IMR-90 (cell line): ENCODE measurements around the gene NHLH2. TPM values are rescaled to one million over a fixed set of nuclear protein-coding genes. Genes with fewer than 3 reads are reported as not detected.

Experiments used
- ATAC-seq: fragments of 200-7000 bp; cut with Tn5 transposase; 2 replicates; pipeline ENCODE4 v1.9.1; 2020; ENCODE audit warnings: low read depth, mild to moderate bottlenecking, moderate library complexity
- BruUV-seq: library from RNA; stranded (reverse); fragments of 400-500 nt; replicated peaks from 2 replicates; lab custom pipeline; 2021; lab: Mats Ljungman, UMichigan
- CTCF ChIA-PET: fragments of 300-600 bp; formaldehyde crosslinking; extraction: SDS; loops from one replicate; lab custom pipeline; 2021; ENCODE audit warnings: antibody characterized with exemption; lab: Yijun Ruan, JAX
- POLR2A ChIA-PET: fragments of 300-600 bp; sonication (Branson Sonifier 250); formaldehyde crosslinking; loops from one replicate; lab custom pipeline; 2022; ENCODE audit warnings: antibody characterized with exemption; ENCODE audit not compliant: unreplicated experiment; lab: Charles Lee
- DNase-seq: peaks from one replicate; pipeline ENCODE4 v3.0.0; 2013
- H2AFZ ChIP-seq: replicated peaks from 2 replicates; pipeline ENCODE3; 2013; ENCODE audit warnings: low read length, mild to moderate bottlenecking; ENCODE audit not compliant: poor library complexity
- H2AK5ac ChIP-seq: 2 replicates; pipeline ENCODE4 v1.6.1; 2013; ENCODE audit warnings: low read depth, low read length, inconsistent platforms
- H2AK9ac ChIP-seq: replicated peaks from 2 replicates; pipeline ENCODE3; 2013; ENCODE audit warnings: mild to moderate bottlenecking, low read depth, low read length, moderate library complexity; ENCODE audit not compliant: poor library complexity
- H2BK120ac ChIP-seq: 2 replicates; pipeline ENCODE4 v1.6.1; 2013; ENCODE audit warnings: low read depth, low read length, inconsistent platforms
- H2BK15ac ChIP-seq: 3 replicates; pipeline ENCODE4 v1.6.1; 2013; ENCODE audit warnings: low read depth, low read length, inconsistent platforms
- H2BK20ac ChIP-seq: 2 replicates; pipeline ENCODE4 v1.6.1; 2013; ENCODE audit warnings: low read depth, mild to moderate bottlenecking, inconsistent platforms, low read length, moderate library complexity
- H2BK5ac ChIP-seq: 2 replicates; pipeline ENCODE4 v1.6.1; 2013; ENCODE audit warnings: mild to moderate bottlenecking, low read depth, low read length, inconsistent platforms; ENCODE audit not compliant: poor library complexity, severe bottlenecking
- H3K14ac ChIP-seq: replicated peaks from 2 replicates; pipeline ENCODE4 v1.6.1; 2013; ENCODE audit warnings: low read depth, low read length, inconsistent platforms
- H3K18ac ChIP-seq: 2 replicates; pipeline ENCODE4 v1.6.1; 2013; ENCODE audit warnings: low read depth, low read length, control low read depth
- H3K23ac ChIP-seq: 2 replicates; pipeline ENCODE4 v1.6.1; 2013; ENCODE audit warnings: low read depth, low read length, inconsistent platforms
- H3K27ac ChIP-seq: 2 replicates; pipeline ENCODE4 v1.5.1; 2013; ENCODE audit warnings: mild to moderate bottlenecking, control low read depth, low read length; ENCODE audit not compliant: insufficient read depth
- H3K27me3 ChIP-seq: 2 replicates; pipeline ENCODE4 v1.6.1; 2013; ENCODE audit warnings: low read length; ENCODE audit not compliant: control insufficient read depth, insufficient read depth
- H3K36me3 ChIP-seq: 2 replicates; pipeline ENCODE4 v1.6.1; 2013; ENCODE audit warnings: low read length, mixed read lengths; ENCODE audit not compliant: control insufficient read depth, insufficient read depth
- H3K4ac ChIP-seq: 2 replicates; pipeline ENCODE4 v1.6.1; 2013; ENCODE audit warnings: low read depth, low read length, inconsistent platforms
- H3K4me1 ChIP-seq: 2 replicates; pipeline ENCODE4 v1.6.1; 2013; ENCODE audit warnings: low read length, mixed read lengths; ENCODE audit not compliant: control insufficient read depth, insufficient read depth
- H3K4me2 ChIP-seq: 2 replicates; pipeline ENCODE4 v1.6.1; 2013; ENCODE audit warnings: low read depth, mild to moderate bottlenecking, control low read depth, low read length, moderate library complexity
- H3K4me3 ChIP-seq: 2 replicates; pipeline ENCODE4 v1.5.1; 2013; ENCODE audit warnings: low read depth, mild to moderate bottlenecking, control low read depth, low read length, moderate library complexity; ENCODE audit not compliant: insufficient read depth
- H3K56ac ChIP-seq: 2 replicates; pipeline ENCODE4 v1.6.1; 2013; ENCODE audit warnings: low read length, inconsistent platforms; ENCODE audit not compliant: insufficient read depth; ENCODE audit errors: extremely low read depth
- H3K79me1 ChIP-seq, 2 experiments: 2 replicates each; pipeline ENCODE4 v1.6.1; 2013; ENCODE audit warnings: low read length in 2 of 2, inconsistent platforms in 1 of 2, low read depth in 1 of 2
- H3K9ac ChIP-seq: 2 replicates; pipeline ENCODE4 v1.6.1; 2013; ENCODE audit warnings: low read depth, low read length, control low read depth
- H3K9me1 ChIP-seq: 2 replicates; pipeline ENCODE4 v1.6.1; 2013; ENCODE audit warnings: low read length, inconsistent platforms; ENCODE audit not compliant: insufficient read depth
- H3K9me3 ChIP-seq: 2 replicates; pipeline ENCODE4 v1.6.1; 2013; ENCODE audit warnings: low read length; ENCODE audit not compliant: control insufficient read depth, insufficient read depth
- H4K20me1 ChIP-seq: 2 replicates; pipeline ENCODE4 v1.6.1; 2013; ENCODE audit warnings: low read length, inconsistent platforms; ENCODE audit not compliant: insufficient read depth
- H4K5ac ChIP-seq: 2 replicates; pipeline ENCODE4 v1.6.1; 2013; ENCODE audit warnings: mild to moderate bottlenecking, low read depth, low read length, control low read depth
- H4K8ac ChIP-seq, 2 experiments: 2 replicates each; pipeline ENCODE4 v1.6.1; 2013; ENCODE audit warnings: low read depth in 2 of 2, low read length in 2 of 2, control low read depth in 1 of 2, inconsistent platforms in 1 of 2
- H4K91ac ChIP-seq: 2 replicates; pipeline ENCODE4 v1.6.1; 2013; ENCODE audit warnings: low read depth, low read length, inconsistent platforms; ENCODE audit not compliant: insufficient read depth
- CHD1 ChIP-seq: IDR thresholded peaks from 2 replicates; pipeline ENCODE4 v1.6.1; 2012; ENCODE audit warnings: low read depth, low read length, improper control_type of control experiment
- FOS ChIP-seq: fragments of 150-350 bp; IDR thresholded peaks from 2 replicates; pipeline ENCODE4 v1.6.1; 2016; ENCODE audit warnings: low read depth, low read length
- MAZ ChIP-seq: IDR thresholded peaks from 2 replicates; pipeline ENCODE4 v1.6.1; 2012; ENCODE audit warnings: low read depth, mild to moderate bottlenecking, low read length, improper control_type of control experiment, moderate library complexity, borderline replicate concordance
- NFE2L2 ChIP-seq: fragments of 150-350 bp; IDR thresholded peaks from 2 replicates; pipeline ENCODE4 v1.6.1; 2016; ENCODE audit warnings: low read depth, mild to moderate bottlenecking, low read length
- POLR2A ChIP-seq: IDR thresholded peaks from 2 replicates; pipeline ENCODE4 v1.6.1; 2012; ENCODE audit warnings: mild to moderate bottlenecking, low read depth, low read length
- RFX5 ChIP-seq: IDR thresholded peaks from 2 replicates; pipeline ENCODE4 v1.8.0; 2012; ENCODE audit warnings: low read depth, mild to moderate bottlenecking, low read length, moderate library complexity
- SMC3 ChIP-seq: fragments of 150-350 bp; IDR thresholded peaks from 2 replicates; pipeline ENCODE4 v1.6.1; 2016; ENCODE audit warnings: low read depth, mild to moderate bottlenecking, antibody characterized with exemption, low read length, moderate library complexity
- WGBS, 2 experiments: methylation state at CpG; one replicate each; pipeline versions ENCODE4 v1.1.5 to v1.1.7; 2013; ENCODE audit warnings: missing lambda C conversion rate in 2 of 2; ENCODE audit not compliant: insufficient read length in 1 of 2; ENCODE audit errors: extremely low coverage in 2 of 2; 5-methylcytosine and 5-hydroxymethylcytosine counted together
- dilution Hi-C: fragments of 300-500 bp; cut with HindIII; formaldehyde crosslinking; loops from one replicate; pipeline ENCODE4 v1.14.3; 2018; ENCODE audit warnings: low sequenced_read_pairs; ENCODE audit not compliant: unreplicated experiment
- in situ Hi-C: fragments of 300-500 bp; cut with MboI; formaldehyde crosslinking; loops from 3 replicates; pipeline ENCODE4 v1.14.3; 2019; ENCODE audit warnings: low sequenced_read_pairs, inconsistent platforms, mixed read lengths
- intact Hi-C: fragments of 100-400 bp; cut with micrococcal nuclease; formaldehyde crosslinking; loops from 2 replicates; pipeline ENCODE4 v1.10.0; 2022
- polyA plus RNA-seq, 3 experiments: library from polyadenylated mRNA; depleted of rRNA; stranded (reverse); fragments of >200 nt; gene quantifications; 2 replicates each; pipeline ENCODE4 v1.2.3, GENCODE V29; 2012; ENCODE audit warnings: low replicate concordance in 1 of 3
- total RNA-seq: library from RNA; depleted of rRNA; stranded (reverse); fragments of >200 nt; gene quantifications from 2 replicates; pipeline ENCODE4 v1.2.3, GENCODE V29; 2012
- TF ChIP-seq, protein P1 (sequence below): fragments of 150-350 bp; IDR thresholded peaks from 2 replicates; pipeline ENCODE4 v1.6.1; 2017; ENCODE audit warnings: mild to moderate bottlenecking, antibody characterized with exemption, low read length, low read depth

The NHLH2 gene
- total and polyA plus RNA-seq, 2 of the 4 experiments (the other 2 are of a cell fraction) = not detected

DNA sequence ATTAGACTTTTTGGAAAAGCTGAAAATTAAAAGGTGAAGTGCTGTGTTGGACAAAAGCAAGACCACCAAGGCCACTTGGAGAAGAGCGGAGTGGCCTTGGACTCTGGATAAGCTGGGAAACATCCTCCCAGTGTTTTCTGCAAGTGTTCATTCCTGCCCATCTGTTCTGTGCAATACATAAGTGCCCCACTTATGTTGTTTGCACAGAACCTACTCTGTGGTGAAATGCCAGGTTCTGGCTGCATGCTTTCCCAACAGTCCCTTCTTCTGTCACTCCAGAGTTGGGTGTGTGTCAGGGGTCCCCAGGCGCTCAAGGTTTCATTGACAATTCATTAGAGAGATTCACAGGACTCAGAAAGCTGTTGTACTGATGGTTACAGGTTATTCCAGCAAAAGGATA is 30.3 kb downstream of the NHLH2 start:
- intact Hi-C loops (no loop called here), in situ Hi-C loops (no loop called here), dilution Hi-C loops (no loop called here)
- no TSS peak for BruUV-seq
- Histone ChIP-seq H3K79me1 (no peaks in the 10 kb centered on the region), H3K9me3 (no peaks in the 10 kb centered on the region), H3K18ac (no peak overlapping the region), H4K91ac (no peak overlapping the region), H3K14ac (no peak overlapping the region), H3K36me3 (no peaks in the 10 kb centered on the region), H3K23ac (no peak overlapping the region), H3K4ac (no peak overlapping the region), H3K27ac (no peak overlapping the region), H2BK20ac (no peak overlapping the region), H2BK15ac (no peak overlapping the region), H3K4me3 (no peak overlapping the region), H3K56ac (no peak overlapping the region), H3K4me1 (no peaks in the 10 kb centered on the region), H4K8ac (no peak overlapping the region), H2BK5ac (no peak overlapping the region), H2AFZ (no peak overlapping the region), H4K5ac (no peak overlapping the region), H2AK5ac (no peak overlapping the region), H4K20me1 (no peaks in the 10 kb centered on the region), H2AK9ac (no peak overlapping the region), H3K4me2 (no peak overlapping the region), H2BK120ac (no peak overlapping the region), H3K9ac (no peak overlapping the region), H3K9me1 (no peaks in the 10 kb centered on the region), H3K27me3 (peaks cover 4% of the 10 kb centered on the region)
- no peak for ATAC-seq
- TF ChIP-seq POLR2A = no peak
- no peak for TF ChIP-seq MAZ
- TF ChIP-seq, protein P1, sequence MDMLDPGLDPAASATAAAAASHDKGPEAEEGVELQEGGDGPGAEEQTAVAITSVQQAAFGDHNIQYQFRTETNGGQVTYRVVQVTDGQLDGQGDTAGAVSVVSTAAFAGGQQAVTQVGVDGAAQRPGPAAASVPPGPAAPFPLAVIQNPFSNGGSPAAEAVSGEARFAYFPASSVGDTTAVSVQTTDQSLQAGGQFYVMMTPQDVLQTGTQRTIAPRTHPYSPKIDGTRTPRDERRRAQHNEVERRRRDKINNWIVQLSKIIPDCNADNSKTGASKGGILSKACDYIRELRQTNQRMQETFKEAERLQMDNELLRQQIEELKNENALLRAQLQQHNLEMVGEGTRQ = no peak
- TF ChIP-seq FOS = no peak
- no peak for TF ChIP-seq NFE2L2
- TF ChIP-seq SMC3 = no peak
- TF ChIP-seq CHD1 = no peak
- no peak for TF ChIP-seq RFX5
- WGBS, 2 experiments = no CpG with 5 or more reads among the region's 2 CpGs
- POLR2A ChIA-PET = no interaction called here
- DNase-seq = no peak
- CTCF ChIA-PET = no interaction called here
